Vagina (tissue), 2 donors: Measurements from ENCODE around the gene MTLN. TPM values are rescaled to one million over a fixed set of nuclear protein-coding genes. Genes with fewer than 3 reads are reported as not detected.
"Not testable (repeated sequence)": the region's sequence is repeated elsewhere in the genome, so short reads cannot be mapped to it uniquely, and the experiment has no call there.

Experiments used
- DNase-seq, 2 donors: peaks; one replicate each; pipeline ENCODE4 v3.0.0-alpha.2; 2017; ENCODE audit errors: extremely low spot score in 2 of 2
- H3K27ac ChIP-seq: fragments of 200-600 bp; sonication (generic); one replicate; pipeline ENCODE4 v1.5.1; 2019
- H3K27me3 ChIP-seq: fragments of 200-600 bp; sonication (generic); one replicate; pipeline ENCODE4 v1.5.1; 2019
- H3K36me3 ChIP-seq, 2 donors: fragments of 200-600 bp; sonication (generic); one replicate each; pipeline ENCODE4 v1.5.1; 2017 to 2019
- H3K4me1 ChIP-seq: fragments of 200-600 bp; sonication (generic); one replicate; pipeline ENCODE4 v1.5.1; 2019
- H3K4me3 ChIP-seq, 2 donors: fragments of 200-600 bp; sonication (generic); 1 replicate in 1 of 2; 2 replicates in 1 of 2; pipeline ENCODE4 v1.5.1; 2016 to 2019
- H3K9me3 ChIP-seq: fragments of 200-600 bp; sonication (generic); one replicate; pipeline ENCODE4 v1.5.1; 2019
- CTCF ChIP-seq, 3 experiments: fragments of 450-650 bp in 2 of 3; fragments of 200-600 bp in 1 of 3; sonication (generic) in 1 of 3; IDR thresholded peaks; one replicate each; pipeline ENCODE4 v1.5.1; 2017 to 2019; ENCODE audit warnings: antibody characterized with exemption in 3 of 3, mild to moderate bottlenecking in 2 of 3, moderate library complexity in 2 of 3
- POLR2A ChIP-seq, 2 donors: fragments of 450-650 bp; IDR thresholded peaks; one replicate each; pipeline ENCODE4 v1.6.1; 2017; ENCODE audit warnings: antibody characterized with exemption in 2 of 2, mild to moderate bottlenecking in 2 of 2, moderate library complexity in 2 of 2
- POLR2AphosphoS5 ChIP-seq, 2 donors: sonication (generic); formaldehyde crosslinking; IDR thresholded peaks; one replicate each; pipeline ENCODE4 v1.9.0; 2017; ENCODE audit warnings: antibody characterized with exemption in 2 of 2, mild to moderate bottlenecking in 2 of 2, low read depth in 1 of 2; ENCODE audit not compliant: insufficient read depth in 1 of 2
- intact Hi-C: fragments of 100-400 bp; cut with DNase I; formaldehyde crosslinking; loops from one replicate; pipeline ENCODE4 v1.15.1; 2023
- total RNA-seq: library from RNA; depleted of rRNA; stranded (reverse); fragments of >200 nt; gene quantifications from one replicate; pipeline ENCODE4 v1.2.3, GENCODE V29; 2016

Gene MTLN
- total RNA-seq, 1 donor from 2014 or later: 131 TPM

- Histone ChIP-seq H3K9me3 (no peaks in the 10 kb centered on the region), H3K4me1 (no peaks in the 10 kb centered on the region), H3K36me3 (no peaks in the 10 kb centered on the region), H3K4me3 (no peak overlapping the region), H3K27me3 (no peaks in the 10 kb centered on the region), H3K27ac (no peak overlapping the region)
- intact Hi-C loops: no loop called here
- TF ChIP-seq CTCF (IDR thresholded peaks at IDR 0.05): no peak
- no peak for TF ChIP-seq POLR2AphosphoS5 (IDR thresholded peaks at IDR 0.05; ENCODE audit: insufficient read depth in 1 of 2, low read depth in 1 of 2)
- TF ChIP-seq POLR2A (IDR thresholded peaks at IDR 0.05): no peak
- DNase-seq: no peak
Measured at GRCh38 chr2:110221938-110222337, 9.6 kb upstream of the MTLN start.

GRCh38 chr2:110220190-110220564 is 7.8 kb upstream of the MTLN start:
- DNase-seq: no peak
- no peaks in the 10 kb centered on the region for H3K27me3 ChIP-seq
- intact Hi-C loops: no loop called here
- no peaks in the 10 kb centered on the region for H3K4me1 ChIP-seq
- H3K27ac ChIP-seq: no peak overlapping the region
- no peaks in the 10 kb centered on the region for H3K9me3 ChIP-seq
- H3K36me3 ChIP-seq: no peaks in the 10 kb centered on the region
- no peak overlapping the region for H3K4me3 ChIP-seq
- TF ChIP-seq POLR2AphosphoS5 (IDR thresholded peaks at IDR 0.05; ENCODE audit: insufficient read depth in 1 of 2, low read depth in 1 of 2) (no peak), POLR2A (IDR thresholded peaks at IDR 0.05) (no peak), CTCF (IDR thresholded peaks at IDR 0.05) (no peak)

- no peak overlapping the region for H3K27ac ChIP-seq
- TF ChIP-seq POLR2AphosphoS5 (IDR thresholded peaks at IDR 0.05; ENCODE audit: insufficient read depth in 1 of 2, low read depth in 1 of 2) (no peak), POLR2A (IDR thresholded peaks at IDR 0.05) (no peak), CTCF (IDR thresholded peaks at IDR 0.05) (no peak)
- H3K27me3 ChIP-seq: no peaks in the 10 kb centered on the region
Measured at GRCh38 chr2:110219496-110220189, 7.3 kb upstream of the MTLN start.

GRCh38 chr2:110218889-110219288 is 6.5 kb upstream of the MTLN start:
- H3K9me3 ChIP-seq, H3K27ac ChIP-seq, H3K4me3 ChIP-seq, H3K4me1 ChIP-seq, DNase-seq, H3K27me3 ChIP-seq, intact Hi-C loops, H3K36me3 ChIP-seq: not testable (repeated sequence)

More at GRCh38 chr2:110219496-110220189, 7.3 kb upstream of the MTLN start:
- intact Hi-C loops: no loop called here
- DNase-seq: no peak
- no peaks in the 10 kb centered on the region for H3K4me1 ChIP-seq
- H3K36me3 ChIP-seq: no peaks in the 10 kb centered on the region
- H3K4me3 ChIP-seq: no peak overlapping the region
- no peaks in the 10 kb centered on the region for H3K9me3 ChIP-seq

- Histone ChIP-seq H3K9me3 (no peaks in the 10 kb centered on the region), H3K27ac (no peak overlapping the region), H3K4me1 (peaks cover under 1% of the 10 kb centered on the region), H3K36me3 (no peaks in the 10 kb centered on the region), H3K27me3 (no peaks in the 10 kb centered on the region), H3K4me3 (no peak overlapping the region)
- DNase-seq: no peak
- intact Hi-C loops: no loop called here
- TF ChIP-seq CTCF (IDR thresholded peaks at IDR 0.05): no peak
Measured at GRCh38 chr2:110216803-110217202, 4.5 kb upstream of the MTLN start.
